ENCODE results near the gene SGTB.
"Not testable (repeated sequence)": the region's sequence is repeated elsewhere in the genome, so short reads cannot be mapped to it uniquely, and the experiment has no call there.

Gene SGTB

GRCh38 chr5:65699338-65699737 lies 22.6 kb downstream of the SGTB start:
- H3K27me3 ChIP-seq (replicated peaks): no peaks in the 10 kb centered on the region
- no peak overlapping the region for H3K27ac ChIP-seq
- in situ Hi-C loops (cut with HindIII; ENCODE audit: low pct_ligation_motif_present, low sequenced_read_pairs): no loop called here
- H3K36me3 ChIP-seq (replicated peaks): peaks cover 8% of the 10 kb centered on the region
- TF ChIP-seq CTCF (IDR thresholded peaks at IDR 0.05; ENCODE audit: low read depth, low read length, missing control alignments): no peak
- no peak overlapping the region for H3K4me3 ChIP-seq (ENCODE audit: low read depth, low read length)
- DNase-seq: no peak

GRCh38 chr5:65696892-65697291 lies 25.0 kb downstream of the SGTB start:
- no peak for DNase-seq
- Histone ChIP-seq H3K4me3 (ENCODE audit: low read depth, low read length) (no peak overlapping the region), H3K36me3 (replicated peaks) (peaks cover 4% of the 10 kb centered on the region), H3K27me3 (replicated peaks) (no peaks in the 10 kb centered on the region), H3K27ac (no peak overlapping the region)
- no peak for TF ChIP-seq CTCF (IDR thresholded peaks at IDR 0.05; ENCODE audit: low read depth, low read length, missing control alignments)
- in situ Hi-C loops (cut with HindIII; ENCODE audit: low pct_ligation_motif_present, low sequenced_read_pairs): no loop called here

- no peak for TF ChIP-seq CTCF (IDR thresholded peaks at IDR 0.05; ENCODE audit: low read depth, low read length, missing control alignments)
- H3K4me3 ChIP-seq (ENCODE audit: low read depth, low read length): no peak overlapping the region
- in situ Hi-C loops (cut with HindIII; ENCODE audit: low pct_ligation_motif_present, low sequenced_read_pairs): no loop called here
- no peak overlapping the region for H3K27ac ChIP-seq
- H3K27me3 ChIP-seq (replicated peaks): no peaks in the 10 kb centered on the region
- peaks cover 4% of the 10 kb centered on the region for H3K36me3 ChIP-seq (replicated peaks)
- DNase-seq: no peak
These were observed 26.0 kb downstream of the SGTB start for GRCh38 chr5:65695896-65696295.

- no peak for DNase-seq
- Histone ChIP-seq H3K27me3 (replicated peaks) (no peaks in the 10 kb centered on the region), H3K36me3 (replicated peaks) (peaks cover 4% of the 10 kb centered on the region), H3K27ac (no peak overlapping the region), H3K4me3 (ENCODE audit: low read depth, low read length) (no peak overlapping the region)
- no peak for TF ChIP-seq CTCF (IDR thresholded peaks at IDR 0.05; ENCODE audit: low read depth, low read length, missing control alignments)
- in situ Hi-C loops (cut with HindIII; ENCODE audit: low pct_ligation_motif_present, low sequenced_read_pairs): no loop called here
These were observed 26.6 kb downstream of the SGTB start for GRCh38 chr5:65695162-65695755.

- Histone ChIP-seq H3K4me3 (ENCODE audit: low read depth, low read length) (no peak overlapping the region), H3K27ac (no peak overlapping the region), H3K36me3 (replicated peaks) (no peaks in the 10 kb centered on the region), H3K27me3 (replicated peaks) (no peaks in the 10 kb centered on the region)
- TF ChIP-seq CTCF (IDR thresholded peaks at IDR 0.05; ENCODE audit: low read depth, low read length, missing control alignments): no peak
- no peak for DNase-seq
- in situ Hi-C loops (cut with HindIII; ENCODE audit: low pct_ligation_motif_present, low sequenced_read_pairs): no loop called here
These were observed 28.8 kb downstream of the SGTB start for GRCh38 chr5:65693121-65693520.

- Histone ChIP-seq H3K27ac (no peak overlapping the region), H3K27me3 (replicated peaks) (no peaks in the 10 kb centered on the region), H3K4me3 (ENCODE audit: low read depth, low read length) (no peak overlapping the region), H3K36me3 (replicated peaks) (peaks cover 22% of the 10 kb centered on the region)
- DNase-seq: no peak
- in situ Hi-C loops (cut with HindIII; ENCODE audit: low pct_ligation_motif_present, low sequenced_read_pairs): no loop called here
- no peak for TF ChIP-seq CTCF (IDR thresholded peaks at IDR 0.05; ENCODE audit: low read depth, low read length, missing control alignments)
These were observed 39.8 kb downstream of the SGTB start for GRCh38 chr5:65682148-65682547.

- H3K27ac ChIP-seq; in situ Hi-C loops (cut with HindIII; ENCODE audit: low pct_ligation_motif_present, low sequenced_read_pairs); H3K27me3 ChIP-seq (replicated peaks); DNase-seq; H3K4me3 ChIP-seq (ENCODE audit: low read depth, low read length); H3K36me3 ChIP-seq (replicated peaks): not testable (repeated sequence)
These were observed 45.9 kb downstream of the SGTB start for GRCh38 chr5:65676056-65676455.
